ENCODE measurements around the gene APELA.
A peak's percentile ranks its signal among the peaks of the same experiment; 100 is the strongest.
"Not testable (repeated sequence)": the region's sequence is repeated elsewhere in the genome, so short reads cannot be mapped to it uniquely, and the experiment has no call there.

The APELA gene

GRCh38 chr4:164935363-164935762 is 58.4 kb downstream of the APELA start:
- H3K4me3 ChIP-seq (ENCODE audit: control insufficient read depth, low read depth, low read length), result no peak overlapping the region
- no peak for TF ChIP-seq CTCF (IDR thresholded peaks at IDR 0.05; ENCODE audit: control insufficient read depth, insufficient read depth, low read depth, low read length, missing control alignments)
- DNase-seq (ENCODE audit: low read depth), result no peak

- H3K4me3 ChIP-seq (ENCODE audit: control insufficient read depth, low read depth, low read length), result not testable (repeated sequence)
These were observed 59.1 kb downstream of the APELA start for GRCh38 chr4:164935865-164936606.

GRCh38 chr4:164937576-164938270 is 60.7 kb downstream of the APELA start:
- DNase-seq (ENCODE audit: low read depth), result no peak
- no peak overlapping the region for H3K4me3 ChIP-seq (ENCODE audit: control insufficient read depth, low read depth, low read length)
- TF ChIP-seq CTCF (IDR thresholded peaks at IDR 0.05; ENCODE audit: control insufficient read depth, insufficient read depth, low read depth, low read length, missing control alignments), result peak; percentile 8

More at GRCh38 chr4:164935865-164936606, 59.1 kb downstream of the APELA start:
- DNase-seq (ENCODE audit: low read depth), result not testable (repeated sequence)

- DNase-seq (ENCODE audit: low read depth), result no peak
- no peak for TF ChIP-seq CTCF (IDR thresholded peaks at IDR 0.05; ENCODE audit: control insufficient read depth, insufficient read depth, low read depth, low read length, missing control alignments)
These were observed 66.2 kb downstream of the APELA start for GRCh38 chr4:164943192-164943591.

GRCh38 chr4:164945146-164945545 is 68.2 kb downstream of the APELA start:
- no peak for DNase-seq (ENCODE audit: low read depth)
- TF ChIP-seq CTCF (IDR thresholded peaks at IDR 0.05; ENCODE audit: control insufficient read depth, insufficient read depth, low read depth, low read length, missing control alignments), result no peak
- H3K4me3 ChIP-seq (ENCODE audit: control insufficient read depth, low read depth, low read length), result no peak overlapping the region

More at GRCh38 chr4:164943192-164943591, 66.2 kb downstream of the APELA start:
- no peak overlapping the region for H3K4me3 ChIP-seq (ENCODE audit: control insufficient read depth, low read depth, low read length)

GRCh38 chr4:164946810-164947209 is 69.8 kb downstream of the APELA start:
- H3K4me3 ChIP-seq (ENCODE audit: control insufficient read depth, low read depth, low read length), result no peak overlapping the region
- no peak for DNase-seq (ENCODE audit: low read depth)
- TF ChIP-seq CTCF (IDR thresholded peaks at IDR 0.05; ENCODE audit: control insufficient read depth, insufficient read depth, low read depth, low read length, missing control alignments), result no peak
